IPS-18a (cell line): ENCODE measurements around the gene RMND5B.

Experiments used
- H3K27ac ChIP-seq: one replicate; pipeline ENCODE4 v1.5.1; 2013; ENCODE audit warnings: low read length
- H3K27me3 ChIP-seq: one replicate; pipeline ENCODE4 v1.6.1; 2013; ENCODE audit warnings: mild to moderate bottlenecking, low read length; ENCODE audit not compliant: control insufficient read depth, insufficient read depth
- H3K36me3 ChIP-seq: one replicate; pipeline ENCODE4 v1.6.1; 2013; ENCODE audit warnings: low read depth, low read length; ENCODE audit not compliant: control insufficient read depth
- H3K4me1 ChIP-seq: one replicate; pipeline ENCODE4 v1.6.1; 2013; ENCODE audit warnings: low read depth, low read length; ENCODE audit not compliant: control insufficient read depth
- H3K4me3 ChIP-seq: one replicate; pipeline ENCODE4 v1.5.1; 2013; ENCODE audit warnings: low read length
- H3K9ac ChIP-seq: one replicate; pipeline ENCODE4 v1.6.1; 2013; ENCODE audit warnings: mild to moderate bottlenecking, low read length, moderate library complexity
- H3K9me3 ChIP-seq: one replicate; pipeline ENCODE4 v1.6.1; 2013; ENCODE audit warnings: low read depth, low read length; ENCODE audit not compliant: control insufficient read depth

RMND5B gene

DNA sequence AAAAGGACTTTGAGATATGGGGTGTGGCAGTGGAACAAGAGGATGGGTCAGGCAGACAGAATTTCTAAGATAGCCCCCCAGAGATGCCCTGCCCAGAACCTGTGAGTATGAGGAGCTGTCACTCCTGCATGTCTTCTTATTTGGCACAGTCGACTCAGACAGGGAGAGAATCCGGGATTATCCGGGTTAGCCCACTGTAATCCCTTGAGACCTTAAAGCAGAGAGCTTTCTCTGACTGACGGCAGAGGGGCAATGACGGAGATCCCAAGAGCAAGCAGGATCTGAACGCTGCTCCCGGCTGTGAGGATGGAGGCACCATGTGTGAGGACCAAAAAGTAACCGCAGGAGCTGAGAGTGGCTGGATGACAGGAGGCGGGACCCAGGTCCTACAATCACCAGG is 31.7 kb downstream of the RMND5B start:
- Histone ChIP-seq H3K36me3 (no peaks in the 10 kb centered on the region), H3K27me3 (no peaks in the 10 kb centered on the region), H3K9ac (no peak overlapping the region), H3K27ac (no peak overlapping the region), H3K9me3 (no peaks in the 10 kb centered on the region), H3K4me1 (no peaks in the 10 kb centered on the region), H3K4me3 (no peak overlapping the region)

- Histone ChIP-seq H3K9ac (no peak overlapping the region), H3K27ac (no peak overlapping the region), H3K4me3 (peak overlapping the region; percentile 48), H3K4me1 (no peaks in the 10 kb centered on the region), H3K27me3 (no peaks in the 10 kb centered on the region), H3K36me3 (no peaks in the 10 kb centered on the region), H3K9me3 (no peaks in the 10 kb centered on the region)
Measured at GRCh38 chr5:178163772-178164735, 33.2 kb downstream of the RMND5B start.

- H3K9me3 ChIP-seq = no peaks in the 10 kb centered on the region
- H3K36me3 ChIP-seq = no peaks in the 10 kb centered on the region
- no peak overlapping the region for H3K4me3 ChIP-seq
- H3K27me3 ChIP-seq = no peaks in the 10 kb centered on the region
- H3K9ac ChIP-seq = no peak overlapping the region
- H3K4me1 ChIP-seq = no peaks in the 10 kb centered on the region
- H3K27ac ChIP-seq = no peak overlapping the region
Measured at GRCh38 chr5:178165581-178165980, 34.8 kb downstream of the RMND5B start.

- H3K4me3 ChIP-seq = no peak overlapping the region
- H3K36me3 ChIP-seq = no peaks in the 10 kb centered on the region
- no peaks in the 10 kb centered on the region for H3K9me3 ChIP-seq
- H3K27me3 ChIP-seq = no peaks in the 10 kb centered on the region
- no peak overlapping the region for H3K9ac ChIP-seq
- no peaks in the 10 kb centered on the region for H3K4me1 ChIP-seq
- H3K27ac ChIP-seq = no peak overlapping the region
Measured at GRCh38 chr5:178170455-178170854, 39.6 kb downstream of the RMND5B start.

DNA sequence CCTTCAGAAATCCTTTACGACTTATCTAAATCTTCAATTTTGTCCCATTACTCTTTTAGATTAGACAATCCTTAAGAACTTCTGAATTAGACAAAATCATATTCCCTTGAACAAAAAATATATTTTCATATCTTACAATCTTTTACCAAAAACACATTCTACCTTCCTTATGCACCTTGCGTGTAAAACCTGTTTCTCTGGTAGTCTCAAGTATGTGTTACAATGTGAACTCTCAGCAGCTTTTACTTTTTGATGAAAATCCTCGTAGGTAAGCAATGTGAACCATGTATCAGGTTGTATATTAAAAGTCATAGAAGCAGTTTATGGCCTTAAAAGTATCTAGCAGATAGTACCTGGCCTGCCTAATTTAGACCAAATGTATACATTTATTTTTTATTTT is 43.6 kb downstream of the RMND5B start:
- no peak overlapping the region for H3K4me3 ChIP-seq
- peaks cover 6% of the 10 kb centered on the region for H3K4me1 ChIP-seq
- H3K9ac ChIP-seq = no peak overlapping the region
- no peaks in the 10 kb centered on the region for H3K9me3 ChIP-seq
- no peak overlapping the region for H3K27ac ChIP-seq
- no peaks in the 10 kb centered on the region for H3K36me3 ChIP-seq
- H3K27me3 ChIP-seq = no peaks in the 10 kb centered on the region

DNA sequence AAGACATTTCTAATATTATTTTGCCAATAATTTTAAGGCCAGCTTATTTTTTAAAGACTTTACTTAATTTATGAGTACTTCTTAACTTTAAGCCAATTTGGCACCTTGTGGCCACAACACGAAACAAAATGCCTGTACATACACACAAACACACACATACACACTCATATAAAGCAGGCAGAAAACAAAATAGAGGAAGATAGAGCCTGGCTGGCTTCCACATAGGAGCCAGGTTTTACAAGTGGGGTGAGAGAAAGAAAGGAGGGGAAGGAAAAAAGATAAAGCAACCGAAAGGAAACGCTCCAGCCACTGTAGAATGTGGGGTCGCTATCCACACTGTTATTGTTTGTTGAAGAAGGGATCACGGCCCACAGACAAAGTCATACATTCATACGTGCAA is 46.0 kb downstream of the RMND5B start:
- Histone ChIP-seq H3K4me3 (no peak overlapping the region), H3K27ac (no peak overlapping the region), H3K36me3 (no peaks in the 10 kb centered on the region), H3K9ac (no peak overlapping the region), H3K9me3 (no peaks in the 10 kb centered on the region), H3K27me3 (no peaks in the 10 kb centered on the region), H3K4me1 (peaks cover 17% of the 10 kb centered on the region)

- H3K27ac ChIP-seq = no peak overlapping the region
Measured at GRCh38 chr5:178177569-178177968, 46.8 kb downstream of the RMND5B start.

DNA sequence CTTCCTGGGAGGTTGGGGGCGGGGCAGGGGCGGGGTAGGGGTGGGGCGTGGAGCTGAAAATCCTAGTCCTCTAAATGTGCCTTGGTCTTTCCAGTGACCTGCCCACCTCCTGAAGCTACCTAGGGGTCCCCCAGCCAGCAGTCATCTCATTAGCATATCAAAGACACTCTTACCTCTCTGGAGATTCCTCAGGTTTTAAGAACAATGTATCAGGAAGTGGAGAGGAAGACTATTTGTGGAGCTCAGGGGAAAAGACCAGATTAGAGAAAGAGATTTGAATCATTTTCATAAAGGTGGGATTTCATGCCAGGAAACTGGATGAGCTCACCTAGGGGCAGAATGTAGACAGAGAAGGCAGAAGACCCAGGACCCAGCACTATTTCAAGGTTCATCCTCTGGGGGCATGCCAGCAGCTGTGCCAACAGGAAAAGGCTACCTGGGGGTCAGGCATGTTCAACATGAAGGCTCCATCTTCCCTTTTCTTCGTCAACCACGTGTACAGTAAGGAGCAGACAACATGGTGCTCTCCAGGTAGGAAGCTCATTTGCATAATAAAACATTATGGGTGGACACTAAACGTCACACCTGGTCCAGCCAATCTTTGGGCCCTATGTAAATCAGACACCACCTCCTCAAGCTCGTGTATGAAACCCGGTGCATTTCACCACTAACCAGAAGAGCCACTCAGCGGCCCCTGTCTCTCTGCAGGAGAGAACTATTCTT is 49.5 kb downstream of the RMND5B start:
- H3K4me1 ChIP-seq = peaks cover 22% of the 10 kb centered on the region
- peak overlapping the region; percentile 90 for H3K9ac ChIP-seq
- H3K36me3 ChIP-seq = no peaks in the 10 kb centered on the region
- peak overlapping the region; percentile 57 for H3K4me3 ChIP-seq
- H3K9me3 ChIP-seq = no peaks in the 10 kb centered on the region
- peak overlapping the region; percentile 99 for H3K27ac ChIP-seq
- no peaks in the 10 kb centered on the region for H3K27me3 ChIP-seq

More at GRCh38 chr5:178177569-178177968, 46.8 kb downstream of the RMND5B start:
- no peaks in the 10 kb centered on the region for H3K27me3 ChIP-seq
- H3K4me3 ChIP-seq = no peak overlapping the region
- H3K9ac ChIP-seq = peak overlapping the region; percentile 15
- H3K9me3 ChIP-seq = no peaks in the 10 kb centered on the region
- H3K4me1 ChIP-seq = peaks cover 22% of the 10 kb centered on the region
- H3K36me3 ChIP-seq = no peaks in the 10 kb centered on the region

GRCh38 chr5:178182158-178182876 is 51.5 kb downstream of the RMND5B start:
- no peaks in the 10 kb centered on the region for H3K9me3 ChIP-seq
- H3K9ac ChIP-seq = no peak overlapping the region
- H3K36me3 ChIP-seq = no peaks in the 10 kb centered on the region
- peaks cover 22% of the 10 kb centered on the region for H3K4me1 ChIP-seq
- H3K4me3 ChIP-seq = no peak overlapping the region
- H3K27ac ChIP-seq = no peak overlapping the region
- H3K27me3 ChIP-seq = no peaks in the 10 kb centered on the region

DNA sequence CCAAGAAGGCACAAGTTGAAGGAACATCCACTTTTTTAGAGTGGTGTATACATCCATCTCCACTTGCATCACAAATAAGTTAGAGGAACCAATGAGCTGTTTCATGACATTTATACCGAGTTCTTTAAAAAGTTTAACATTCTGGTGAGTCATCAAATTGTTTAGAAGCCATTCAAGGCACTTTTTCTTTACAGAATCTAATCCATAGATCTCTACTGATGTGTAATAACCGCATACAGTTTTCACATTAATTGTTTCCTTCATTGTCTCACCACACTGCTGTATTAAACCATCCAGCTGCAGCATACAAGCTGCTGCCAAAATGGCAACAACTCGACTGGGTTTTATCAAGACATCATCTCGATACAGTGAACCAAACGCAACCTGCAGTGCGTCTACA is 55.6 kb downstream of the RMND5B start:
- H3K4me3 ChIP-seq = no peak overlapping the region

GRCh38 chr5:178187014-178187413 is 56.2 kb downstream of the RMND5B start, which contains the start of gene GMCL2:
Gene GMCL2 (minus strand): TSS chr5:178187371. CDS start chr5:178187299, 72 bp downstream.
- H3K27ac ChIP-seq = no peak within 1 kb of the TSS
- H3K36me3 ChIP-seq = no peaks in the 10 kb centered on the region
- H3K4me1 ChIP-seq = peaks cover 5% of the 10 kb centered on the region
- no peak within 1 kb of the TSS for H3K4me3 ChIP-seq
- no peaks in the 10 kb centered on the region for H3K9me3 ChIP-seq
- H3K9ac ChIP-seq = no peak within 1 kb of the TSS
- H3K27me3 ChIP-seq = no peaks in the 10 kb centered on the region

More for the DNA sequence above, 55.6 kb downstream of the RMND5B start:
- peaks cover 5% of the 10 kb centered on the region for H3K4me1 ChIP-seq
- H3K27ac ChIP-seq = no peak overlapping the region
- no peaks in the 10 kb centered on the region for H3K9me3 ChIP-seq
- H3K9ac ChIP-seq = no peak overlapping the region
- H3K27me3 ChIP-seq = no peaks in the 10 kb centered on the region
- H3K36me3 ChIP-seq = no peaks in the 10 kb centered on the region
